HL-60/S4 treated with retinoic acid at 250 ng/mL for 4 days and 3 days (cell line): Measurements from ENCODE around the gene NF1.

Experiments used
- in situ Hi-C: fragments of 300-500 bp; cut with MboI; formaldehyde crosslinking; loops from 2 replicates; pipeline ENCODE4 v1.7.0; 2022; ENCODE audit warnings: low sequenced_read_pairs

The NF1 gene

GRCh38 chr17:31422443-31422842 lies 327.7 kb downstream of the NF1 start:
- in situ Hi-C loops = no loop called here

GRCh38 chr17:31424944-31425281 lies 330.1 kb downstream of the NF1 start:
- in situ Hi-C loops = loop anchor here (25.0 kb wide), 1 partner anchor 412 kb away; no protein-coding TSS in a partner anchor

GRCh38 chr17:31425282-31426040 lies 330.7 kb downstream of the NF1 start:
- in situ Hi-C loops = loop anchor here (25.0 kb wide), 1 partner anchor 412 kb away; no protein-coding TSS in a partner anchor
